Bronchial epithelial cell (primary cell): ENCODE data around the gene KLK15. TPM values are rescaled to one million over a fixed set of nuclear protein-coding genes. Genes with fewer than 3 reads are reported as not detected.

Experiments used
- DNase-seq: peaks from one replicate; pipeline ENCODE4 v3.0.0-alpha.2; 2010; ENCODE audit warnings: low read depth
- FAIRE-seq: peaks from 2 replicates; lab custom pipeline; 2011; peaks lifted over from hg19 to GRCh38; lab: Jason Lieb, UNC
- H3K27me3 ChIP-seq: 2 replicates; pipeline ENCODE4 v1.5.1; 2011; ENCODE audit warnings: low read length; ENCODE audit not compliant: control insufficient read depth, insufficient read depth
- H3K36me3 ChIP-seq: 2 replicates; pipeline ENCODE4 v1.5.1; 2011; ENCODE audit warnings: low read length; ENCODE audit not compliant: control insufficient read depth, insufficient read depth
- H3K4me3 ChIP-seq: 2 replicates; pipeline ENCODE4 v1.5.1; 2011; ENCODE audit warnings: mild to moderate bottlenecking, low read depth, low read length, control low read depth
- CTCF ChIP-seq: IDR thresholded peaks from 2 replicates; pipeline ENCODE4 v1.5.1; 2011; ENCODE audit warnings: mild to moderate bottlenecking, moderate library complexity, low read length, control low read depth, inconsistent platforms; ENCODE audit not compliant: insufficient read depth, severe bottlenecking
- total RNA-seq: library from RNA; depleted of rRNA; stranded (reverse); fragments of >200 nt; gene quantifications from 2 replicates; pipeline ENCODE4 v1.2.1, GENCODE V29; 2014

Gene KLK15
- total RNA-seq, 1 donor from 2014 or later, result not detected

GRCh38 chr19:50836543-50837195 is 3.3 kb upstream of the KLK15 start:
- Histone ChIP-seq H3K36me3 (no peaks in the 10 kb centered on the region), H3K27me3 (no peaks in the 10 kb centered on the region), H3K4me3 (no peak overlapping the region)
- FAIRE-seq (no peak), DNase-seq (no peak)
- no peak for TF ChIP-seq CTCF

DNA sequence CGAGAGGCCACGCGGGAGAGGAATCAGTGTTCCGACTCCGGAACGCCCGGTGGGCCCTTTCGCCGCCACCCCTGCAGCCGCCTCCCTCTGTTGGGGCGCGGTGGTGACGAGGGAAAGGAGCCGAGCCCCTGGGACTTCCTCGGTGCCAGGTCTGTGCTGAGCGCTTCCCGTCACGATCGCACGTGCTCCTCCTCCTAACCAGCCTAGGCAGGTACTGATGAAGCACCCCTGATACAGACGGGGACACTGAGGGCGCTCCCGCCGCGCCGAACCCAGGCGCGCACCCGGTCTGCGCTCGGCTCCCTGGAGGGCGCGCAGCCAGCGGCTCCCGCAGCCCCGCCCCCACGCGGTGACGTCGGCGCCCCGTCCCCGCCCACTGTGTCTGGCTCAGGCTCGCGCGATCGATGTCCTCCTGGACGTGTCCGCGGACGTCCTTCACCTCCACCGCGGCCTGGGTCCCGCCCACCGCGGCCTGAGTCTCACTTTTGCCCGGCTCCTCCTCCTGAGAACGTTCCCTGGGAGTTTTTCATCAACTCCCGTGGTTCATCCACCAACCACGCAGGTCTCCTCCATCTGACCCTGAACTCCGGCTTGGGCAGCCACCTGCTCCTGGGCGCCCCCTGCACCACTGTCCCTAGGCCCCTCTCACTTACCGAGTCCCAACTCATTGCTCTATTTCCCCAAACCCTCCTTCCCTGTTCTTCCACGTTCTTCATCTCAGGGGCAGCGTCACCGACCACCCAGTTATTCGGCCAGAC is 2.6 kb upstream of the KLK15 start:
- Histone ChIP-seq H3K36me3 (no peaks in the 10 kb centered on the region), H3K27me3 (no peaks in the 10 kb centered on the region), H3K4me3 (peak overlapping the region; percentile 63)
- peak; percentile 31 for DNase-seq
- no peak for TF ChIP-seq CTCF
- FAIRE-seq, result no peak

DNA sequence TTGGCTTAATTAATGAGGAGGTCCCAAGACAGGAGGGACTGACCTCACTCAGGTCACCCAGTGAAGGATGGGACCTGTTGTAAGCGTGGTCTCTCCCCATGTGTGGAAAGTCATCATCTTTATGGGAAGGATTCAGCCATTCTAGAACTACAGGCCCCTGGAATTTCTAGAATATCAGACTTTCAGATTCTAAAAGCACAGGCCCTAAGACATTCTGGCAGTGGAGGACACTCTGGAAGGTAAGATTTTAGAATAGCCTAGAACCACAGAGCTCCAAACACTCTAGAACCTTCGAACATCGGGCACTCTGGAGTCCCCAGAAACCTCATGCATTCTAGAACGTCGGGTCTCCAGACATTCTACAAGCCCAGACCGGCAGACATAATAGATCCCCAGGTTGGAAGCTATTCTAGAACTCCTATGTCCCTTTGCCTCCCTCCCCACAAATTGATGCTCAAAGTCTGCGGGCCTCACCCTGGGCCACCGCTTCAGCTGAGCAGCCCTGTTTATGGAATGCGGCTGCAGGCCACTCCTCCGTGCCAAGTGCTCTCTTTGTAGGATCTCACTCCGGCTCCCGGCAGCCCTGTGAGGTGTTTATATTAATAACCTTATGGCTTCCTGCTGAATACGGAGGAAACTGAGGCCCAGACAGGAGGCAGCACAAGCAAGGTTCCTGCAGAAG is 1.9 kb upstream of the KLK15 start:
- TF ChIP-seq CTCF, result no peak
- DNase-seq, result peak; percentile 13

DNA sequence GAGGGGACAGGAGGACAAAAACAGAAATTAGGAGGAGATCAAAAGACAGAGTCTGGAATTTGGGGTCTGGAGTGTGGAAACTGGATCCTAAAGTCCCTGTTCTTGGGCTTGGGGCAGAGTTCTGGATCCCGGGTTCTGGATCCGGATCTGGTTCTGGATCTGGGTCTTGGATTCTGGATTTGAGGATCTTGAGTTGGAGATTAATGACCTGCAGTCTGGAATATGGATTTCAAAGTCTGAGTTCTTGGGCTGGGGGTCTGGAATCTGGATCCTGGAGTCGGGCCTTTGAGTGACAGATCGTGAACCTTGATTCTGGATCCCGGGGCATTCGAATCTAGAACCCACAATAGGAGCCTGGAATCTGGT is 411 bp upstream of the KLK15 start:
- FAIRE-seq (no peak), DNase-seq (no peak)
- H3K4me3 ChIP-seq, result no peak overlapping the region
- H3K36me3 ChIP-seq, result no peaks in the 10 kb centered on the region
- no peaks in the 10 kb centered on the region for H3K27me3 ChIP-seq
- TF ChIP-seq CTCF, result no peak

More for the DNA sequence above, 1.9 kb upstream of the KLK15 start:
- no peak for FAIRE-seq
- Histone ChIP-seq H3K36me3 (no peaks in the 10 kb centered on the region), H3K27me3 (no peaks in the 10 kb centered on the region), H3K4me3 (peak overlapping the region; percentile 63)

DNA sequence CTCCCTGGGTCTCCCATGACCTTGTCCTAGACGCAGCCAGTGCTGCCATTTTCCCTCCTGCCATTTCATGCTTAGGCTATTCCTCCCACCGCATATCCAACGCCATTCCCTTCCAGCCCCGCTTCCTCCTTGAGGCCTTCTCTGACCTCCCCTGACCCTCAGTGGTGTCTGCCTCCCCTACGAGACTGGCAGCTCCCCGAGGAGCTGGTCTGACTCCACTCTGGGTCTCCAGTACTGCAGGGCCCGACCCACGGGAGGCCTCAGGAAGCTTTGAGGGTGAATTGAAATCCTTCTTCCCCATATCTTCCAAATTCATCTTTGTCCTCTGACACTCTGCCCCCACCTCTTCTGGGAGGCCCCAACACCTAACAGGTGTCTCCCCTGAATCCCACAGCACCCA is 708 bp downstream of the KLK15 start:
- no peak for TF ChIP-seq CTCF
- FAIRE-seq (no peak), DNase-seq (no peak)
- no peaks in the 10 kb centered on the region for H3K27me3 ChIP-seq
- H3K4me3 ChIP-seq, result no peak overlapping the region
- no peaks in the 10 kb centered on the region for H3K36me3 ChIP-seq
